ENCODE data around the gene BPIFA1. TPM values are rescaled to one million over a fixed set of nuclear protein-coding genes. Genes with fewer than 3 reads are reported as not detected.

The BPIFA1 gene
- total and polyA plus RNA-seq, 4 donors, result not detected

- Histone ChIP-seq H3K9ac (ENCODE audit: low read depth in 1 of 2, low read length in 2 of 2) (no peak overlapping the region), H3K9me3 (ENCODE audit: control insufficient read depth in 4 of 4, low read length in 3 of 4) (no peaks in the 10 kb centered on the region), H3K27me3 (ENCODE audit: control insufficient read depth in 4 of 4, insufficient read depth in 4 of 4, low read length in 3 of 4) (no peaks in the 10 kb centered on the region), H3K27ac (ENCODE audit: low read depth in 1 of 2, low read length in 2 of 2) (no peak overlapping the region), H3K4me1 (ENCODE audit: control insufficient read depth in 4 of 4, insufficient read depth in 4 of 4, low read length in 3 of 4) (no peaks in the 10 kb centered on the region), H3K36me3 (ENCODE audit: control insufficient read depth in 4 of 4, insufficient read depth in 3 of 4, low read depth in 1 of 4, low read length in 3 of 4) (no peaks in the 10 kb centered on the region), H3K4me3 (ENCODE audit: low read depth in 1 of 3, low read length in 3 of 3) (no peak overlapping the region)
- TF ChIP-seq EGR1 (IDR thresholded peaks at IDR 0.05; ENCODE audit: low read depth in 2 of 2), result no peak
- TF ChIP-seq HNF4A (conservative IDR thresholded peaks at IDR 0.05), result no peak
- TF ChIP-seq CTCF (IDR thresholded peaks at IDR 0.05; ENCODE audit: low read depth, low read length, missing input control), result no peak
- no peak for TF ChIP-seq TAF1 (conservative IDR thresholded peaks at IDR 0.05)
- no peak for TF ChIP-seq NR2F2 (IDR thresholded peaks at IDR 0.05)
- TF ChIP-seq MAX (IDR thresholded peaks at IDR 0.05), result no peak
- 81% methylated on average over 2 of the region's 2 CpGs for WGBS
- no peak for DNase-seq (ENCODE audit: low spot score)
Measured at GRCh38 chr20:33250666-33251065, 14.9 kb downstream of the BPIFA1 start.

GRCh38 chr20:33251496-33251895, 15.7 kb downstream of the BPIFA1 start:
- H3K36me3 ChIP-seq (ENCODE audit: control insufficient read depth in 4 of 4, insufficient read depth in 3 of 4, low read depth in 1 of 4, low read length in 3 of 4), result no peaks in the 10 kb centered on the region
- TF ChIP-seq ATF3 (IDR thresholded peaks at IDR 0.05) (no peak), HNF4G (IDR thresholded peaks at IDR 0.05) (no peak), YY1 (IDR thresholded peaks at IDR 0.05) (no peak), RAD21 (IDR thresholded peaks at IDR 0.05) (no peak), SP1 (IDR thresholded peaks at IDR 0.05) (no peak), GABPA (IDR thresholded peaks at IDR 0.05 in 1 of 2, conservative IDR thresholded peaks at IDR 0.05 in 1 of 2) (no peak), NR2F2 (IDR thresholded peaks at IDR 0.05) (no peak)
- H3K27ac ChIP-seq (ENCODE audit: low read depth in 1 of 2, low read length in 2 of 2), result no peak overlapping the region
- no peaks in the 10 kb centered on the region for H3K4me1 ChIP-seq (ENCODE audit: control insufficient read depth in 4 of 4, insufficient read depth in 4 of 4, low read length in 3 of 4)
- WGBS, result 67% methylated on average over 3 of the region's 3 CpGs
- DNase-seq (ENCODE audit: low spot score), result no peak
- H3K9me3 ChIP-seq (ENCODE audit: control insufficient read depth in 4 of 4, low read length in 3 of 4), result no peaks in the 10 kb centered on the region
- H3K4me3 ChIP-seq (ENCODE audit: low read depth in 1 of 3, low read length in 3 of 3), result no peak overlapping the region
- no peaks in the 10 kb centered on the region for H3K27me3 ChIP-seq (ENCODE audit: control insufficient read depth in 4 of 4, insufficient read depth in 4 of 4, low read length in 3 of 4)
- H3K9ac ChIP-seq (ENCODE audit: low read depth in 1 of 2, low read length in 2 of 2), result no peak overlapping the region

- Histone ChIP-seq H3K27ac (ENCODE audit: low read depth in 1 of 2, low read length in 2 of 2) (no peak overlapping the region), H3K4me1 (ENCODE audit: control insufficient read depth in 4 of 4, insufficient read depth in 4 of 4, low read length in 3 of 4) (no peaks in the 10 kb centered on the region), H3K4me3 (ENCODE audit: low read depth in 1 of 3, low read length in 3 of 3) (no peak overlapping the region), H3K9ac (ENCODE audit: low read depth in 1 of 2, low read length in 2 of 2) (no peak overlapping the region), H3K27me3 (ENCODE audit: control insufficient read depth in 4 of 4, insufficient read depth in 4 of 4, low read length in 3 of 4) (peaks cover 0 to 3% (median 0%) of the 10 kb centered on the region in 4 donors), H3K9me3 (ENCODE audit: control insufficient read depth in 4 of 4, low read length in 3 of 4) (no peaks in the 10 kb centered on the region), H3K36me3 (ENCODE audit: control insufficient read depth in 4 of 4, insufficient read depth in 3 of 4, low read depth in 1 of 4, low read length in 3 of 4) (no peaks in the 10 kb centered on the region)
- 83% methylated on average over 3 of the region's 3 CpGs for WGBS
- DNase-seq (ENCODE audit: low spot score), result no peak
- no peak for TF ChIP-seq TAF1 (conservative IDR thresholded peaks at IDR 0.05)
- TF ChIP-seq HNF4A (conservative IDR thresholded peaks at IDR 0.05), result no peak
- TF ChIP-seq JUND (IDR thresholded peaks at IDR 0.05), result no peak
- TF ChIP-seq FOXA2 (IDR thresholded peaks at IDR 0.05), result no peak
- TF ChIP-seq ZBTB33 (IDR thresholded peaks at IDR 0.05), result no peak
- TF ChIP-seq ATF3 (IDR thresholded peaks at IDR 0.05), result no peak
- no peak for TF ChIP-seq HNF4G (IDR thresholded peaks at IDR 0.05)
- TF ChIP-seq CTCF (IDR thresholded peaks at IDR 0.05; ENCODE audit: low read depth, low read length, missing input control), result no peak
- TF ChIP-seq RAD21 (IDR thresholded peaks at IDR 0.05), result no peak
- no peak for TF ChIP-seq SP1 (IDR thresholded peaks at IDR 0.05)
- no peak for TF ChIP-seq GABPA (IDR thresholded peaks at IDR 0.05 in 1 of 2, conservative IDR thresholded peaks at IDR 0.05 in 1 of 2)
- TF ChIP-seq FOXA1 (IDR thresholded peaks at IDR 0.05), result no peak
- no peak for TF ChIP-seq REST (IDR thresholded peaks at IDR 0.05)
- no peak for TF ChIP-seq MAX (IDR thresholded peaks at IDR 0.05)
Measured at GRCh38 chr20:33252460-33252859, 16.7 kb downstream of the BPIFA1 start.
